Measurements from ENCODE around the gene BRIP1.

GRCh38 chr17:61814485-61814884 lies 48.8 kb downstream of the BRIP1 start:
- no peak for TF ChIP-seq CTCF (IDR thresholded peaks at IDR 0.05)
- TF ChIP-seq POLR2A (IDR thresholded peaks at IDR 0.05) = no peak
- no peak for TF ChIP-seq POLR2AphosphoS5 (IDR thresholded peaks at IDR 0.05)

Data from prostate gland (tissue), 2 donors.